ENCODE measurements around the gene MAGI1. TPM values are rescaled to one million over a fixed set of nuclear protein-coding genes. Genes with fewer than 3 reads are reported as not detected.

The MAGI1 gene
- total RNA-seq, 1 experiment from 2014 or later, result 58.2 TPM

DNA sequence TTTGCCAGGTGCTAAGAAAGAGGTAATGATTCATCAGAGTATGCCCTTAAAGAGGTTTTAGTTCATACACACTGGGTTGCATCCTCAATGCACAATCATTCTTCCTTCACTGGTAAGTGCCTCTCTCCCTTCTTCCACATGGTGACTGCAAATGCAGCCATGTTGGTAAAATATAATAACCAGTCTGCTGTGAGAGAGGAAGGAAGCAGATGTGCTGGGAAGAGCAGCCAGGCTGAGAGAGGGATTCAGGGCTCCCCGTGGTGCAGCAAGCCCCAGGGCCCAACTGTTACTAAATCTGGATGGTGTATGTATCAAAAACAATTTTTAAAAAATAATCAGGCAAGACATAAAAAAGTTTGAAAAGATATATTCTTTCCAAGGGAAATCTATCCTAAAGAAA is 498.1 kb downstream of the MAGI1 start (continued):
- TF ChIP-seq, protein P1, sequence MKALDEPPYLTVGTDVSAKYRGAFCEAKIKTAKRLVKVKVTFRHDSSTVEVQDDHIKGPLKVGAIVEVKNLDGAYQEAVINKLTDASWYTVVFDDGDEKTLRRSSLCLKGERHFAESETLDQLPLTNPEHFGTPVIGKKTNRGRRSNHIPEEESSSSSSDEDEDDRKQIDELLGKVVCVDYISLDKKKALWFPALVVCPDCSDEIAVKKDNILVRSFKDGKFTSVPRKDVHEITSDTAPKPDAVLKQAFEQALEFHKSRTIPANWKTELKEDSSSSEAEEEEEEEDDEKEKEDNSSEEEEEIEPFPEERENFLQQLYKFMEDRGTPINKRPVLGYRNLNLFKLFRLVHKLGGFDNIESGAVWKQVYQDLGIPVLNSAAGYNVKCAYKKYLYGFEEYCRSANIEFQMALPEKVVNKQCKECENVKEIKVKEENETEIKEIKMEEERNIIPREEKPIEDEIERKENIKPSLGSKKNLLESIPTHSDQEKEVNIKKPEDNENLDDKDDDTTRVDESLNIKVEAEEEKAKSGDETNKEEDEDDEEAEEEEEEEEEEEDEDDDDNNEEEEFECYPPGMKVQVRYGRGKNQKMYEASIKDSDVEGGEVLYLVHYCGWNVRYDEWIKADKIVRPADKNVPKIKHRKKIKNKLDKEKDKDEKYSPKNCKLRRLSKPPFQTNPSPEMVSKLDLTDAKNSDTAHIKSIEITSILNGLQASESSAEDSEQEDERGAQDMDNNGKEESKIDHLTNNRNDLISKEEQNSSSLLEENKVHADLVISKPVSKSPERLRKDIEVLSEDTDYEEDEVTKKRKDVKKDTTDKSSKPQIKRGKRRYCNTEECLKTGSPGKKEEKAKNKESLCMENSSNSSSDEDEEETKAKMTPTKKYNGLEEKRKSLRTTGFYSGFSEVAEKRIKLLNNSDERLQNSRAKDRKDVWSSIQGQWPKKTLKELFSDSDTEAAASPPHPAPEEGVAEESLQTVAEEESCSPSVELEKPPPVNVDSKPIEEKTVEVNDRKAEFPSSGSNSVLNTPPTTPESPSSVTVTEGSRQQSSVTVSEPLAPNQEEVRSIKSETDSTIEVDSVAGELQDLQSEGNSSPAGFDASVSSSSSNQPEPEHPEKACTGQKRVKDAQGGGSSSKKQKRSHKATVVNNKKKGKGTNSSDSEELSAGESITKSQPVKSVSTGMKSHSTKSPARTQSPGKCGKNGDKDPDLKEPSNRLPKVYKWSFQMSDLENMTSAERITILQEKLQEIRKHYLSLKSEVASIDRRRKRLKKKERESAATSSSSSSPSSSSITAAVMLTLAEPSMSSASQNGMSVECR (CRISPR knock-in tag; IDR thresholded peaks at IDR 0.05; ENCODE audit: borderline replicate concordance), result no peak
- TF ChIP-seq, protein P2, sequence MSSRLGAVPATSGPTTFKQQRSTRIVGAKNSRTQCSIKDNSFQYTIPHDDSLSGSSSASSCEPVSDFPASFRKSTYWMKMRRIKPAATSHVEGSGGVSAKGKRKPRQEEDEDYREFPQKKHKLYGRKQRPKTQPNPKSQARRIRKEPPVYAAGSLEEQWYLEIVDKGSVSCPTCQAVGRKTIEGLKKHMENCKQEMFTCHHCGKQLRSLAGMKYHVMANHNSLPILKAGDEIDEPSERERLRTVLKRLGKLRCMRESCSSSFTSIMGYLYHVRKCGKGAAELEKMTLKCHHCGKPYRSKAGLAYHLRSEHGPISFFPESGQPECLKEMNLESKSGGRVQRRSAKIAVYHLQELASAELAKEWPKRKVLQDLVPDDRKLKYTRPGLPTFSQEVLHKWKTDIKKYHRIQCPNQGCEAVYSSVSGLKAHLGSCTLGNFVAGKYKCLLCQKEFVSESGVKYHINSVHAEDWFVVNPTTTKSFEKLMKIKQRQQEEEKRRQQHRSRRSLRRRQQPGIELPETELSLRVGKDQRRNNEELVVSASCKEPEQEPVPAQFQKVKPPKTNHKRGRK (CRISPR knock-in tag; IDR thresholded peaks at IDR 0.05; ENCODE audit: borderline replicate concordance), result no peak
- no peak for TF ChIP-seq JUN (CRISPR knock-in tag; IDR thresholded peaks at IDR 0.05)

DNA sequence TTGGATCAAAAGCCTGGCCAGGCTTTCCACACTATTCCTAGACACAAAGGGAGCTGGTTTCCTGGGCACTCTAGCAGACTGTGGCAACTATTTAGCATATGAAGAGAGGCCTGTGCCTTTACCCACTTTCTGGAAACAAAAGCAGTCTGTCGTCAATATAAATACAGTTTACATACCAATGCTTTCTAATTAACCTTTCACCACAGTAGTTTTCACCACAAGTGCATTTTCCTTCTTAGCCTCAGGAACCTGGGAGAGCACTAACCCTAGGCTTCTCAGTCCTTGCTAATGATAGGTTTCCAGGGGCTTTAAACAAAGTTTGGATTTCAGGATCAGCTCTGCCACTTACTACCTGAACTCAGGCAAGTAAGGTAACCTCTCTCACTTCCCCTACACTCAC is 499.1 kb downstream of the MAGI1 start:
- H3K36me3 Mint-ChIP-seq, result peaks cover 10% of the 10 kb centered on the region
- DNase-seq (ENCODE audit: low spot score), result no peak
- TF ChIP-seq, protein P3, sequence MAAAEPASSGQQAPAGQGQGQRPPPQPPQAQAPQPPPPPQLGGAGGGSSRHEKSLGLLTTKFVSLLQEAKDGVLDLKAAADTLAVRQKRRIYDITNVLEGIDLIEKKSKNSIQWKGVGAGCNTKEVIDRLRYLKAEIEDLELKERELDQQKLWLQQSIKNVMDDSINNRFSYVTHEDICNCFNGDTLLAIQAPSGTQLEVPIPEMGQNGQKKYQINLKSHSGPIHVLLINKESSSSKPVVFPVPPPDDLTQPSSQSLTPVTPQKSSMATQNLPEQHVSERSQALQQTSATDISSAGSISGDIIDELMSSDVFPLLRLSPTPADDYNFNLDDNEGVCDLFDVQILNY (CRISPR knock-in tag; IDR thresholded peaks at IDR 0.05), result no peak
- TF ChIP-seq FOXK1 (CRISPR knock-in tag; IDR thresholded peaks at IDR 0.05) (peak; percentile 62; the same call in 1 of the 2 replicates), ETV6 (CRISPR knock-in tag; IDR thresholded peaks at IDR 0.05) (peak; percentile 58; the same call in 1 of the 2 replicates), ZNF671 (CRISPR knock-in tag; IDR thresholded peaks at IDR 0.05) (no peak)
- TF ChIP-seq, protein P4, sequence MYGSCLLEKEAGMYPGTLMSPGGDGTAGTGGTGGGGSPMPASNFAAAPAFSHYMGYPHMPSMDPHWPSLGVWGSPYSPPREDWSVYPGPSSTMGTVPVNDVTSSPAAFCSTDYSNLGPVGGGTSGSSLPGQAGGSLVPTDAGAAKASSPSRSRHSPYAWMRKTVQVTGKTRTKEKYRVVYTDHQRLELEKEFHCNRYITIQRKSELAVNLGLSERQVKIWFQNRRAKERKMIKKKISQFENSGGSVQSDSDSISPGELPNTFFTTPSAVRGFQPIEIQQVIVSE (CRISPR knock-in tag; IDR thresholded peaks at IDR 0.05; ENCODE audit: borderline replicate concordance), result no peak
- peak; percentile 96 for ATAC-seq
- peaks cover 7% of the 10 kb centered on the region; the same call in 1 of the 2 replicates for H3K9me3 Mint-ChIP-seq
- no peak overlapping the region for H3K27ac Mint-ChIP-seq
- H3K27me3 Mint-ChIP-seq (ENCODE audit: low read depth), result no peaks in the 10 kb centered on the region
- ChIA-PET CTCF (interaction anchor here (0.5 to 1.1 kb wide), 5 partner anchors 73 to 211 kb away, joined by 3 to 6 read pairs (median 3); no protein-coding TSS in a partner anchor), POLR2A (interaction anchor here (1.5 kb wide), 1 partner anchor 57 kb away, joined by 7 read pairs; no protein-coding TSS in a partner anchor)
- H3K4me3 Mint-ChIP-seq, result no peak overlapping the region
- H3K4me1 Mint-ChIP-seq, result peaks cover 23% of the 10 kb centered on the region

DNA sequence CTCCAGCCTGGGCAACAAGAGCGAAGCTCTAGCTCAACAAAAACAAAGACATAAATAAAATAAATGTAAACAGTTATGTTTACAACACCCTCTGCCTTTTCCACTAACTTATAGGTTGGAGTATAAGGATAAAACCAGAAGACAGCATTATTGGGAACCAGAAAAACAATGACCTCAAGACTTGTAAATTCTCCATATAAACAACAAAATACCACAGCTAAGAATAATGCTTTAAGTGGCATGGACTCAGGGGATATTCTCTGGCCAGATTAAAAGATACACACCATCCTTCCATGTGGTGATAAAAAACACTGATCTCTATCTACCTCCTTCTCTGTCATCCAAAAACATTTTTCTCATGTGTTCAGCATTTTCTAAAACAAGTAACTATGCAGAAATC is 500.6 kb downstream of the MAGI1 start:
- no peak for ATAC-seq
- ChIA-PET POLR2A (no interaction called here), CTCF (interaction anchor here (0.6 kb wide), 1 partner anchor 1008 kb away, joined by 3 read pairs; no protein-coding TSS in a partner anchor)
- Mint-ChIP-seq H3K4me3 (no peak overlapping the region), H3K27me3 (ENCODE audit: low read depth) (no peaks in the 10 kb centered on the region), H3K9me3 (peaks cover 6% of the 10 kb centered on the region; the same call in 1 of the 2 replicates), H3K27ac (no peak overlapping the region), H3K4me1 (peaks cover 36% of the 10 kb centered on the region), H3K36me3 (peaks cover 10% of the 10 kb centered on the region)
- no peak for DNase-seq (ENCODE audit: low spot score)
- no peak for TF ChIP-seq ZNF416 (CRISPR knock-in tag; IDR thresholded peaks at IDR 0.05)
- no peak for TF ChIP-seq ATF1 (CRISPR knock-in tag; IDR thresholded peaks at IDR 0.05)
- no peak for TF ChIP-seq NFATC4 (CRISPR knock-in tag; IDR thresholded peaks at IDR 0.05)
- no peak for TF ChIP-seq NFYB (CRISPR knock-in tag; conservative IDR thresholded peaks at IDR 0.05; ENCODE audit: low read depth)
- no peak for TF ChIP-seq HMGA2 (CRISPR knock-in tag; IDR thresholded peaks at IDR 0.05)
- no peak for TF ChIP-seq RELA (CRISPR knock-in tag; IDR thresholded peaks at IDR 0.05; ENCODE audit: borderline replicate concordance)
- TF ChIP-seq, protein P1 (CRISPR knock-in tag; IDR thresholded peaks at IDR 0.05; ENCODE audit: borderline replicate concordance), result no peak
- no peak for TF ChIP-seq TEAD4 (CRISPR knock-in tag; IDR thresholded peaks at IDR 0.05)
- no peak for TF ChIP-seq EMX1 (CRISPR knock-in tag; IDR thresholded peaks at IDR 0.05)
- TF ChIP-seq, protein P5, sequence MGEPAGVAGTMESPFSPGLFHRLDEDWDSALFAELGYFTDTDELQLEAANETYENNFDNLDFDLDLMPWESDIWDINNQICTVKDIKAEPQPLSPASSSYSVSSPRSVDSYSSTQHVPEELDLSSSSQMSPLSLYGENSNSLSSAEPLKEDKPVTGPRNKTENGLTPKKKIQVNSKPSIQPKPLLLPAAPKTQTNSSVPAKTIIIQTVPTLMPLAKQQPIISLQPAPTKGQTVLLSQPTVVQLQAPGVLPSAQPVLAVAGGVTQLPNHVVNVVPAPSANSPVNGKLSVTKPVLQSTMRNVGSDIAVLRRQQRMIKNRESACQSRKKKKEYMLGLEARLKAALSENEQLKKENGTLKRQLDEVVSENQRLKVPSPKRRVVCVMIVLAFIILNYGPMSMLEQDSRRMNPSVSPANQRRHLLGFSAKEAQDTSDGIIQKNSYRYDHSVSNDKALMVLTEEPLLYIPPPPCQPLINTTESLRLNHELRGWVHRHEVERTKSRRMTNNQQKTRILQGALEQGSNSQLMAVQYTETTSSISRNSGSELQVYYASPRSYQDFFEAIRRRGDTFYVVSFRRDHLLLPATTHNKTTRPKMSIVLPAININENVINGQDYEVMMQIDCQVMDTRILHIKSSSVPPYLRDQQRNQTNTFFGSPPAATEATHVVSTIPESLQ (CRISPR knock-in tag; IDR thresholded peaks at IDR 0.05), result no peak
- no peak for TF ChIP-seq ZNF219 (CRISPR knock-in tag; IDR thresholded peaks at IDR 0.05; ENCODE audit: borderline replicate concordance)
- no peak for TF ChIP-seq TCF7 (CRISPR knock-in tag; IDR thresholded peaks at IDR 0.05; ENCODE audit: low read depth)
- TF ChIP-seq GTF2I (CRISPR knock-in tag; conservative IDR thresholded peaks at IDR 0.05), result no peak

Measured in WTC11 (cell line).